AG04450 (cell line): ENCODE data around the gene PIP5K1C. TPM values are rescaled to one million over a fixed set of nuclear protein-coding genes. Genes with fewer than 3 reads are reported as not detected.

Source experiments
- CTCF ChIA-PET: fragments of 300-600, 350-600 bp; formaldehyde crosslinking; extraction: SDS; loops from one replicate; lab custom pipeline; 2022; ENCODE audit warnings: antibody characterized with exemption, inconsistent platforms; lab: Charles Lee
- POLR2A ChIA-PET: fragments of 350-600 bp; formaldehyde crosslinking; extraction: SDS; loops from one replicate; lab custom pipeline; 2021; ENCODE audit warnings: antibody characterized with exemption, inconsistent platforms; lab: Yijun Ruan, JAX
- DNase-seq: peaks from one replicate; pipeline ENCODE4 v3.0.0-alpha.2; 2011; ENCODE audit warnings: low read depth, low spot score
- H3K27ac ChIP-seq: one replicate; pipeline ENCODE4 v1.5.1; 2012; ENCODE audit warnings: low read depth, low read length, control low read depth
- H3K27me3 ChIP-seq: one replicate; pipeline ENCODE4 v1.6.0; 2012; ENCODE audit warnings: low read length; ENCODE audit not compliant: control insufficient read depth, insufficient read depth
- H3K4me3 ChIP-seq: 2 replicates; pipeline ENCODE4 v1.5.1; 2011; ENCODE audit warnings: mild to moderate bottlenecking, low read depth, low read length, control low read depth
- H3K9me3 ChIP-seq: 2 replicates; pipeline ENCODE4 v1.5.1; 2012; ENCODE audit warnings: low read length; ENCODE audit not compliant: control insufficient read depth, insufficient read depth
- polyA minus RNA-seq: library from RNA; depleted of rRNA, polyadenylated mRNA; stranded (reverse); fragments of >200 nt; gene quantifications from 2 replicates; pipeline ENCODE4 v1.2.3, GENCODE V29; 2011; rRNA and poly(A)+ RNA removed
- polyA plus RNA-seq: library from polyadenylated mRNA; depleted of rRNA; stranded (reverse); fragments of >200 nt; gene quantifications from 2 replicates; pipeline ENCODE4 v1.2.3, GENCODE V29; 2011; rRNA removed
- TF ChIP-seq, protein P1 (sequence below): IDR thresholded peaks from 2 replicates; pipeline ENCODE4 v1.5.1; 2011; ENCODE audit warnings: low read depth, low read length, control low read depth, inconsistent platforms

PIP5K1C gene
- polyA plus RNA-seq: 10.3 and 17.2 TPM in 2 replicates
- polyA minus RNA-seq: 30.0 and 51.9 TPM in 2 replicates

DNA sequence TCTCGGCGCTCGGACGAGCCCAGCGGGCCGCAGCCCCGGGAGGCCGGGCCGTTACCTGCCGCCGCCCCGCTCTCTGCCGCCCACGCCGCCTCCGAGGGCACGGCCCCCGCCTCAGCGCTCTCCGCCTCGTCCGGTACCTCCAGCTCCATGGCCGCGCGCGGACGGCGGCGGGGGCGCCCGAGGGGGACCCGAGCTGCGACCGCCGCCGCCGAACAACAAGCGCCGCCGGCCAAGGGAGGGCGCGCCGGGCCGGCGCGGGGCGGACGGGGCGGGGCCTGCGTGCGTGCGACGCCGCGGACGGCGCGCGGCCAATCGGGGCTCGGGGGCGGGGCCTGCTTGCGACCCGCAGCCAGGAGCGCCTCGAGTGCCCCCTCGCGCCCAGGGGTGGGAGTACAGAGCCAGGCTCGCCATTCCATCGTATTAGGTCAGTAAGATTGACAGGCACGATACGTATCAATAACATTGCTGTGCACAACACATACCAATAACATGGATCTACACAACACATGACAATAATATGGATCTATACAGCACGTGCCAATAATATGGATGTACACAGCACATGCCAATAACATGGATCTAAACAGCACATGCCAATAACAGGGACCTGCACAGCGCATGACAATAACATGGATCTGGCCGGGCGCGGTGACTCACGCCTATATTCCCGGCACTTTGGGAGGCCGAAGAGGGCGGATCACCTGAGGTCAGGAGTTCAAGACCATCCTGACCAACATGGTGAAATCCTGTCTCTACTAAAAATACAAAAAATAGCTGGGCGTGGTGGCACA lies at the start of gene PIP5K1C:
PIP5K1C (minus strand) TSS at position 227 of the 791 bp plus-strand sequence; CDS start at position 149, 78 bp downstream.
- Histone ChIP-seq H3K4me3 (peak within 1 kb of the TSS; percentile 80), H3K9me3 (no peaks in the 10 kb centered on the region; the same call in 1 of the 2 replicates), H3K27me3 (no peaks in the 10 kb centered on the region), H3K27ac (peak within 1 kb of the TSS; percentile 47)
- ChIA-PET POLR2A (interaction anchor here (0.7 kb wide), 1 partner anchor 312 kb away, joined by 5 read pairs; no protein-coding TSS in a partner anchor), CTCF (interaction anchor here (0.5 to 1.6 kb wide), 5 partner anchors 29 to 235 kb away, joined by 3 to 6 read pairs (median 4); no protein-coding TSS in a partner anchor)
- peak; percentile 36 for DNase-seq
- TF ChIP-seq, protein P1, sequence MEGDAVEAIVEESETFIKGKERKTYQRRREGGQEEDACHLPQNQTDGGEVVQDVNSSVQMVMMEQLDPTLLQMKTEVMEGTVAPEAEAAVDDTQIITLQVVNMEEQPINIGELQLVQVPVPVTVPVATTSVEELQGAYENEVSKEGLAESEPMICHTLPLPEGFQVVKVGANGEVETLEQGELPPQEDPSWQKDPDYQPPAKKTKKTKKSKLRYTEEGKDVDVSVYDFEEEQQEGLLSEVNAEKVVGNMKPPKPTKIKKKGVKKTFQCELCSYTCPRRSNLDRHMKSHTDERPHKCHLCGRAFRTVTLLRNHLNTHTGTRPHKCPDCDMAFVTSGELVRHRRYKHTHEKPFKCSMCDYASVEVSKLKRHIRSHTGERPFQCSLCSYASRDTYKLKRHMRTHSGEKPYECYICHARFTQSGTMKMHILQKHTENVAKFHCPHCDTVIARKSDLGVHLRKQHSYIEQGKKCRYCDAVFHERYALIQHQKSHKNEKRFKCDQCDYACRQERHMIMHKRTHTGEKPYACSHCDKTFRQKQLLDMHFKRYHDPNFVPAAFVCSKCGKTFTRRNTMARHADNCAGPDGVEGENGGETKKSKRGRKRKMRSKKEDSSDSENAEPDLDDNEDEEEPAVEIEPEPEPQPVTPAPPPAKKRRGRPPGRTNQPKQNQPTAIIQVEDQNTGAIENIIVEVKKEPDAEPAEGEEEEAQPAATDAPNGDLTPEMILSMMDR: peak; percentile 74

- Histone ChIP-seq H3K9me3 (peaks cover 4% of the 10 kb centered on the region; the same call in 1 of the 2 replicates), H3K27ac (no peak overlapping the region), H3K4me3 (no peak overlapping the region), H3K27me3 (peaks cover 5% of the 10 kb centered on the region)
- ChIA-PET POLR2A (no interaction called here), CTCF (no interaction called here)
- TF ChIP-seq, protein P1: no peak
- no peak for DNase-seq
Measured at GRCh38 chr19:3748965-3749364, 48.7 kb upstream of the PIP5K1C start.

DNA sequence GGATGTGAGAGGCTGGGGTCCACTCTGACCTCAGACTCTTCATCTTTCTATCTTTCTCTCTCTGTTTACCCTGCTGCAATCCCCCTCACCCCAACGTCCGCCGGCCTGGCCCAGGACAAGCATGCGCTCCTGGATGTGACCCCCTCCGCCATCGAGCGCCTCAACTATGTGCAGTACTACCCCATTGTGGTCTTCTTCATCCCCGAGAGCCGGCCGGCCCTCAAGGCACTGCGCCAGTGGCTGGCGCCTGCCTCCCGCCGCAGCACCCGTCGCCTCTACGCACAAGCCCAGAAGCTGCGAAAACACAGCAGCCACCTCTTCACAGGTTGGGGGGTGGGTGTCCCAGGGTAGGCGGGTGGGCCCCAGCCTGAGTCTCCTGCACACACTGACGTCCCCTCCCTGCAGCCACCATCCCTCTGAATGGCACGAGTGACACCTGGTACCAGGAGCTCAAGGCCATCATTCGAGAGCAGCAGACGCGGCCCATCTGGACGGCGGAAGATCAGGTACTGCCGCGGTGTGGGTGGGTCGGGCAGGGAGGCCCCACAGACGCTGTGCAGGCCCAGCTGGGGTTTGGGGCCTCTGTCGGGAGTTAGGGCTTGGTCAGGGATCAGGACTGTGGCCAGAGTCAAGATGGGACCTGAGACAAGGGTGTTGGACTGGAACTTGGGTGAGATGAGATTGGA lies 46.2 kb upstream of the PIP5K1C start:
- DNase-seq: no peak
- H3K9me3 ChIP-seq: peaks cover 4% of the 10 kb centered on the region; the same call in 1 of the 2 replicates
- H3K27ac ChIP-seq: no peak overlapping the region
- peaks cover 5% of the 10 kb centered on the region for H3K27me3 ChIP-seq
- ChIA-PET CTCF (interaction anchor here (0.6 kb wide), 1 partner anchor 47 kb away, joined by 3 read pairs; no protein-coding TSS in a partner anchor), POLR2A (no interaction called here)
- H3K4me3 ChIP-seq: no peak overlapping the region
- TF ChIP-seq, protein P1: no peak

GRCh38 chr19:3745363-3746045 lies 45.2 kb upstream of the PIP5K1C start:
- Histone ChIP-seq H3K4me3 (no peak overlapping the region), H3K27me3 (peaks cover 5% of the 10 kb centered on the region), H3K27ac (no peak overlapping the region), H3K9me3 (peaks cover 1% of the 10 kb centered on the region; the same call in 1 of the 2 replicates)
- no peak for DNase-seq
- TF ChIP-seq, protein P1: no peak
- ChIA-PET POLR2A (no interaction called here), CTCF (no interaction called here)
